GM12878 (cell line): ENCODE measurements around the gene CHRNA3. TPM values are rescaled to one million over a fixed set of nuclear protein-coding genes. Genes with fewer than 3 reads are reported as not detected.

Experiments used
- ATAC-seq: fragments of 200-7000 bp; cut with Tn5 transposase; 3 replicates; pipeline ENCODE4 v1.9.1; 2020; ENCODE audit warnings: mild to moderate bottlenecking, moderate library complexity
- BruUV-seq: library from RNA; stranded (reverse); fragments of 400-500 nt; replicated peaks from 2 replicates; lab custom pipeline; 2021; lab: Mats Ljungman, UMichigan
- CTCF ChIA-PET: fragments of 300-600 bp; sonication (Branson Sonifier 250); formaldehyde crosslinking; extraction: SDS; loops from one replicate; lab custom pipeline; 2021; ENCODE audit warnings: inconsistent platforms; lab: Yijun Ruan, JAX
- POLR2A ChIA-PET: fragments of 350-600 bp; formaldehyde crosslinking; extraction: SDS; loops from one replicate; lab custom pipeline; 2021; ENCODE audit warnings: inconsistent platforms; lab: Charles Lee
- RAD21 ChIA-PET: fragments of 300-600 bp; sonication (Branson Sonifier 250); formaldehyde crosslinking; loops from one replicate; lab custom pipeline; 2023; ENCODE audit warnings: antibody characterized with exemption; ENCODE audit not compliant: unreplicated experiment; lab: Charles Lee
- SMC1A ChIA-PET: fragments of 300-600 bp; sonication (Branson Sonifier 250); formaldehyde crosslinking; loops from one replicate; lab custom pipeline; 2023; ENCODE audit not compliant: unreplicated experiment, uncharacterized antibody; lab: Charles Lee
- DNase-seq: peaks from one replicate; pipeline ENCODE4 v3.0.0-alpha.2; 2011; ENCODE audit warnings: low read depth, low spot score
- FAIRE-seq: peaks from 3 replicates; lab custom pipeline; 2011; peaks lifted over from hg19 to GRCh38; lab: Jason Lieb, UNC
- H2AFZ ChIP-seq: 2 replicates; pipeline ENCODE4 v1.6.0; 2011; ENCODE audit warnings: low read depth, low read length, control low read depth; ENCODE audit not compliant: control insufficient read depth
- H3K27ac ChIP-seq: 2 replicates; pipeline ENCODE4 v1.5.1; 2011; ENCODE audit warnings: control low read depth; ENCODE audit not compliant: control insufficient read depth, insufficient read depth
- H3K27me3 ChIP-seq, 2 experiments: replicated peaks in 1 of 2; 2 replicates each; pipeline versions ENCODE4 v1.6.0 to v1.6.1; 2011; ENCODE audit warnings: low read length in 1 of 2; ENCODE audit not compliant: control insufficient read depth in 2 of 2, insufficient read depth in 2 of 2
- H3K36me3 ChIP-seq, 2 experiments: 2 replicates each; pipeline ENCODE4 v1.5.1; 2011; ENCODE audit warnings: low read length in 1 of 2; ENCODE audit not compliant: control insufficient read depth in 2 of 2, insufficient read depth in 2 of 2
- H3K4me1 ChIP-seq: 2 replicates; pipeline ENCODE4 v1.6.1; 2011; ENCODE audit warnings: mild to moderate bottlenecking, low read length, moderate library complexity, mixed read lengths; ENCODE audit not compliant: control insufficient read depth, insufficient read depth
- H3K4me2 ChIP-seq: 2 replicates; pipeline ENCODE4 v1.6.0; 2011; ENCODE audit warnings: control low read depth; ENCODE audit not compliant: control insufficient read depth, insufficient read depth
- H3K4me3 ChIP-seq: fragments of 200-600 bp; sonication (generic); 2 replicates; pipeline ENCODE4 v1.5.1; 2016
- H3K79me2 ChIP-seq: 2 replicates; pipeline ENCODE4 v1.6.0; 2011; ENCODE audit warnings: low read length; ENCODE audit not compliant: control insufficient read depth, insufficient read depth
- H3K9ac ChIP-seq: 2 replicates; pipeline ENCODE4 v1.8.0; 2011; ENCODE audit warnings: low read length, control low read depth, mixed read lengths; ENCODE audit not compliant: control insufficient read depth, insufficient read depth
- H3K9me3 ChIP-seq: replicated peaks from 3 replicates; pipeline ENCODE4 v1.5.1; 2011; ENCODE audit warnings: mild to moderate bottlenecking, low read length; ENCODE audit not compliant: control insufficient read depth, insufficient read depth
- H4K20me1 ChIP-seq: 2 replicates; pipeline ENCODE4 v1.6.0; 2011; ENCODE audit not compliant: control insufficient read depth, insufficient read depth
- CTCF ChIP-seq, 3 experiments: IDR thresholded peaks in 2 of 3; conservative IDR thresholded peaks in 1 of 3; 2 replicates each; pipeline ENCODE4 v1.5.1; 2011; ENCODE audit warnings: low read depth in 3 of 3, low read length in 3 of 3, mild to moderate bottlenecking in 3 of 3, control low read depth in 2 of 3, moderate library complexity in 2 of 3, inconsistent platforms in 1 of 3, mixed read lengths in 1 of 3; ENCODE audit not compliant: control insufficient read depth in 2 of 3, insufficient read depth in 1 of 3; ENCODE audit errors: extremely low read depth in 1 of 3
- FOS ChIP-seq: IDR thresholded peaks from 3 replicates; pipeline ENCODE4 v1.6.1; 2011; ENCODE audit warnings: borderline replicate concordance; ENCODE audit not compliant: insufficient read length; ENCODE audit errors: extremely low read depth
- HDAC2 ChIP-seq: fragments of 200-600 bp; sonication (generic); IDR thresholded peaks from 2 replicates; pipeline ENCODE4 v1.6.1; 2017
- IKZF1 ChIP-seq: fragments of 450-650 bp; conservative IDR thresholded peaks from 2 replicates; pipeline ENCODE4 v1.6.1; 2017; ENCODE audit warnings: antibody characterized with exemption, mild to moderate bottlenecking
- JUNB ChIP-seq: IDR thresholded peaks from 2 replicates; pipeline ENCODE4 v1.6.1; 2016; ENCODE audit warnings: antibody characterized with exemption, mild to moderate bottlenecking
- NBN ChIP-seq: fragments of 450-650 bp; IDR thresholded peaks from 2 replicates; pipeline ENCODE4 v1.6.1; 2016
- NFIC ChIP-seq: IDR thresholded peaks from 2 replicates; pipeline ENCODE4 v1.6.1; 2012; ENCODE audit warnings: low read depth, mild to moderate bottlenecking, inconsistent platforms, low read length, moderate library complexity
- POU2F2 ChIP-seq: IDR thresholded peaks from 3 replicates; pipeline ENCODE4 v1.6.1; 2011; ENCODE audit warnings: low read depth, mild to moderate bottlenecking, low read length, borderline replicate concordance
- RAD51 ChIP-seq: fragments of 450-650 bp; IDR thresholded peaks from 2 replicates; pipeline ENCODE4 v1.6.1; 2016; ENCODE audit warnings: moderate library complexity, mild to moderate bottlenecking, inconsistent platforms
- RUNX3 ChIP-seq: IDR thresholded peaks from 2 replicates; pipeline ENCODE4 v1.6.1; 2012; ENCODE audit warnings: low read length, inconsistent platforms
- SPI1 ChIP-seq: IDR thresholded peaks from 2 replicates; pipeline ENCODE4 v1.6.1; 2011; ENCODE audit warnings: low read depth, mild to moderate bottlenecking, low read length, moderate library complexity, borderline replicate concordance; ENCODE audit not compliant: insufficient read depth
- SUPT20H ChIP-seq: IDR thresholded peaks from 2 replicates; pipeline ENCODE4 v1.6.1; 2011; ENCODE audit warnings: low read depth, mild to moderate bottlenecking, low read length, moderate library complexity, borderline replicate concordance; ENCODE audit not compliant: control insufficient read depth
- SUZ12 ChIP-seq: fragments of 200-600 bp; sonication (generic); IDR thresholded peaks from one replicate; pipeline ENCODE4 v1.6.1; 2018; ENCODE audit warnings: antibody characterized with exemption, mild to moderate bottlenecking; ENCODE audit not compliant: unreplicated experiment
- TCF12 ChIP-seq: IDR thresholded peaks from 2 replicates; pipeline ENCODE4 v1.6.1; 2011; ENCODE audit warnings: low read depth, mild to moderate bottlenecking, low read length
- USF2 ChIP-seq: IDR thresholded peaks from 2 replicates; pipeline ENCODE4 v1.6.1; 2011; ENCODE audit warnings: low read depth, low read length, improper control_type of control experiment, borderline replicate concordance
- YBX1 ChIP-seq: fragments of 450-650 bp; IDR thresholded peaks from 2 replicates; pipeline ENCODE4 v1.6.1; 2016; ENCODE audit warnings: antibody characterized with exemption
- WGBS: methylation state at CpG from one replicate; pipeline ENCODE4 v1.1.6; 2016; ENCODE audit warnings: low lambda C conversion rate; ENCODE audit not compliant: insufficient replicate concordance, insufficient coverage; ENCODE audit errors: missing lambda C conversion rate; 5-methylcytosine and 5-hydroxymethylcytosine counted together
- in situ Hi-C: fragments of 300-500 bp; cut with MboI; formaldehyde crosslinking; loops from 9 replicates; pipeline ENCODE4 v1.14.3; 2018; ENCODE audit warnings: mixed read lengths
- intact Hi-C: fragments of 100-400 bp; cut with micrococcal nuclease; formaldehyde crosslinking; loops from one replicate; pipeline ENCODE4 v1.14.2; 2022; ENCODE audit not compliant: unreplicated experiment
- polyA plus RNA-seq, 11 experiments: library from polyadenylated mRNA; depleted of rRNA in 4 of 11; unstranded in 6 of 11; stranded (reverse) in 5 of 11; fragments of >200 nt; fragmentation: Nextera tagmentation in 4 of 11; fragmentation: Illumina TruSeq in 1 of 11; extraction: Ambion mirVana in 4 of 11; extraction: Trizol in 1 of 11; gene quantifications; 1 replicate in 1 of 11; 2 replicates in 10 of 11; pipeline versions ENCODE4 v1.2.1 to v1.2.3, GENCODE V29; 2011 to 2016; ENCODE audit warnings: inconsistent platforms in 2 of 11, missing spikeins in 2 of 11, low read depth in 1 of 11
- total RNA-seq, 4 experiments: library from RNA; depleted of rRNA in 3 of 4; stranded (reverse); fragments of >200 nt in 3 of 4; fragmentation: Illumina TruSeq in 1 of 4; extraction: Trizol in 1 of 4; gene quantifications; 2 replicates each; pipeline versions ENCODE4 v1.2.1 to v1.2.3, GENCODE V29; 2013 to 2021
- TF ChIP-seq, protein P1 (sequence below): fragments of 450-650 bp; conservative IDR thresholded peaks from 2 replicates; pipeline ENCODE4 v1.6.1; 2017; ENCODE audit warnings: mild to moderate bottlenecking, moderate library complexity
- TF ChIP-seq, protein P2 (sequence below): fragments of 150-350 bp; IDR thresholded peaks from 2 replicates; pipeline ENCODE4 v1.6.1; 2014; ENCODE audit warnings: mild to moderate bottlenecking, low read depth, low read length

CHRNA3 gene
- total and polyA plus RNA-seq, 10 of the 15 experiments (the other 5 are each of a cell fraction or from before 2014, with no cell fraction given) = 0.06 to 0.19 (median 0.09) TPM; not detected in 7

DNA sequence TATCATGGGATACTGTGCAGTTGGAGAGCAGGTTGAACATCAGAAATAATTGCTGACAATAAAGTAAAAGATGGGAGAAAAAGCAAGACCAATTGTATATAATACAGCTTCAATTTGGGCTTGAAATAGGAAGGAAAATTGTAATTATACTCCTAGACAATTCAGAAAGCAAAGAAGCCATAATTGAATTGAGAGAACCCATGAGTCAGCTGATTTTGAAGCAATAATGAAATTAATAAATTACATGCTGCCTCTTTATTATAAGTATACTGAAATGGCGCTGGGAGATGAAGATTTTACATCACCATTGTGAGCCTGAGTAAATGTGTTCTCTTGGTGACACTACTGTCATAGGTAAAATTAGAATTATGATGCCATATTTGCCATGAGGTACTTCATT is 23.2 kb downstream of the CHRNA3 start (continued):
- TF ChIP-seq CTCF (IDR thresholded peaks at IDR 0.05 in 2 of 3, conservative IDR thresholded peaks at IDR 0.05 in 1 of 3; ENCODE audit: control insufficient read depth in 2 of 3, extremely low read depth in 1 of 3, insufficient read depth in 1 of 3, low read depth in 3 of 3, low read length in 3 of 3) = no peak
- TF ChIP-seq, all 136 proteins: peak for 0

GRCh38 chr15:78574944-78575343 is 45.9 kb downstream of the CHRNA3 start:
- no peak for FAIRE-seq
- H3K36me3 ChIP-seq = no peaks in the 10 kb centered on the region
- intact Hi-C loops = no loop called here
- no CpG with 5 or more reads among the region's 1 CpG for WGBS
- H4K20me1 ChIP-seq = no peaks in the 10 kb centered on the region
- H3K4me1 ChIP-seq = no peaks in the 10 kb centered on the region
- peaks cover 2% of the 10 kb centered on the region; the same call in 1 of the 2 replicates for H3K79me2 ChIP-seq
- RAD21 ChIA-PET = interaction anchor here (1.3 kb wide), 1 partner anchor 10 kb away, joined by 3 read pairs; the partner anchor contains the start of gene CHRNA5
- no peak for DNase-seq
- peak overlapping the region; percentile 38; the same call in 1 of the 2 replicates for H3K4me2 ChIP-seq
- H3K9me3 ChIP-seq = no peaks in the 10 kb centered on the region
- SMC1A ChIA-PET = interaction anchor here (1.8 kb wide), 1 partner anchor 9 kb away, joined by 10 read pairs; the partner anchor contains the start of gene CHRNA5
- no TSS peak for BruUV-seq
- ATAC-seq = peak; percentile 52
- no peak overlapping the region for H3K4me3 ChIP-seq
- in situ Hi-C loops = no loop called here
- H3K9ac ChIP-seq = no peak overlapping the region
- H3K27ac ChIP-seq = no peak overlapping the region
- POLR2A ChIA-PET = interaction anchor here (0.6 to 1.1 kb wide), 3 partner anchors 9 to 360 kb away, joined by 3 read pairs; partner anchors contain the start of gene CHRNA5
- CTCF ChIA-PET = no interaction called here
- no peaks in the 10 kb centered on the region for H3K27me3 ChIP-seq
- H2AFZ ChIP-seq = no peak overlapping the region
- TF ChIP-seq HDAC2 (no peak), NBN (no peak), JUNB (peak; percentile 54), IKZF1 (no peak), FOS (no peak), POU2F2 (no peak), RAD51 (no peak), NFIC (peak; percentile 63; the same call in 1 of the 2 replicates), SPI1 (peak; percentile 67), YBX1 (no peak), USF2 (no peak), TCF12 (no peak), SUPT20H (no peak), RUNX3 (peak; percentile 74), SUZ12 (no peak)
- TF ChIP-seq, protein P1, sequence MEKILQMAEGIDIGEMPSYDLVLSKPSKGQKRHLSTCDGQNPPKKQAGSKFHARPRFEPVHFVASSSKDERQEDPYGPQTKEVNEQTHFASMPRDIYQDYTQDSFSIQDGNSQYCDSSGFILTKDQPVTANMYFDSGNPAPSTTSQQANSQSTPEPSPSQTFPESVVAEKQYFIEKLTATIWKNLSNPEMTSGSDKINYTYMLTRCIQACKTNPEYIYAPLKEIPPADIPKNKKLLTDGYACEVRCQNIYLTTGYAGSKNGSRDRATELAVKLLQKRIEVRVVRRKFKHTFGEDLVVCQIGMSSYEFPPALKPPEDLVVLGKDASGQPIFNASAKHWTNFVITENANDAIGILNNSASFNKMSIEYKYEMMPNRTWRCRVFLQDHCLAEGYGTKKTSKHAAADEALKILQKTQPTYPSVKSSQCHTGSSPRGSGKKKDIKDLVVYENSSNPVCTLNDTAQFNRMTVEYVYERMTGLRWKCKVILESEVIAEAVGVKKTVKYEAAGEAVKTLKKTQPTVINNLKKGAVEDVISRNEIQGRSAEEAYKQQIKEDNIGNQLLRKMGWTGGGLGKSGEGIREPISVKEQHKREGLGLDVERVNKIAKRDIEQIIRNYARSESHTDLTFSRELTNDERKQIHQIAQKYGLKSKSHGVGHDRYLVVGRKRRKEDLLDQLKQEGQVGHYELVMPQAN = no peak
- TF ChIP-seq, protein P2, sequence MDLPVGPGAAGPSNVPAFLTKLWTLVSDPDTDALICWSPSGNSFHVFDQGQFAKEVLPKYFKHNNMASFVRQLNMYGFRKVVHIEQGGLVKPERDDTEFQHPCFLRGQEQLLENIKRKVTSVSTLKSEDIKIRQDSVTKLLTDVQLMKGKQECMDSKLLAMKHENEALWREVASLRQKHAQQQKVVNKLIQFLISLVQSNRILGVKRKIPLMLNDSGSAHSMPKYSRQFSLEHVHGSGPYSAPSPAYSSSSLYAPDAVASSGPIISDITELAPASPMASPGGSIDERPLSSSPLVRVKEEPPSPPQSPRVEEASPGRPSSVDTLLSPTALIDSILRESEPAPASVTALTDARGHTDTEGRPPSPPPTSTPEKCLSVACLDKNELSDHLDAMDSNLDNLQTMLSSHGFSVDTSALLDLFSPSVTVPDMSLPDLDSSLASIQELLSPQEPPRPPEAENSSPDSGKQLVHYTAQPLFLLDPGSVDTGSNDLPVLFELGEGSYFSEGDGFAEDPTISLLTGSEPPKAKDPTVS = no peak
